ENCODE data around the gene DTX4.

Gene DTX4

GRCh38 chr11:59214141-59214893 is 42.4 kb downstream of the DTX4 start:
- intact Hi-C loops (cut with DNase I) = no loop called here
- DNase-seq = no peak

DNA sequence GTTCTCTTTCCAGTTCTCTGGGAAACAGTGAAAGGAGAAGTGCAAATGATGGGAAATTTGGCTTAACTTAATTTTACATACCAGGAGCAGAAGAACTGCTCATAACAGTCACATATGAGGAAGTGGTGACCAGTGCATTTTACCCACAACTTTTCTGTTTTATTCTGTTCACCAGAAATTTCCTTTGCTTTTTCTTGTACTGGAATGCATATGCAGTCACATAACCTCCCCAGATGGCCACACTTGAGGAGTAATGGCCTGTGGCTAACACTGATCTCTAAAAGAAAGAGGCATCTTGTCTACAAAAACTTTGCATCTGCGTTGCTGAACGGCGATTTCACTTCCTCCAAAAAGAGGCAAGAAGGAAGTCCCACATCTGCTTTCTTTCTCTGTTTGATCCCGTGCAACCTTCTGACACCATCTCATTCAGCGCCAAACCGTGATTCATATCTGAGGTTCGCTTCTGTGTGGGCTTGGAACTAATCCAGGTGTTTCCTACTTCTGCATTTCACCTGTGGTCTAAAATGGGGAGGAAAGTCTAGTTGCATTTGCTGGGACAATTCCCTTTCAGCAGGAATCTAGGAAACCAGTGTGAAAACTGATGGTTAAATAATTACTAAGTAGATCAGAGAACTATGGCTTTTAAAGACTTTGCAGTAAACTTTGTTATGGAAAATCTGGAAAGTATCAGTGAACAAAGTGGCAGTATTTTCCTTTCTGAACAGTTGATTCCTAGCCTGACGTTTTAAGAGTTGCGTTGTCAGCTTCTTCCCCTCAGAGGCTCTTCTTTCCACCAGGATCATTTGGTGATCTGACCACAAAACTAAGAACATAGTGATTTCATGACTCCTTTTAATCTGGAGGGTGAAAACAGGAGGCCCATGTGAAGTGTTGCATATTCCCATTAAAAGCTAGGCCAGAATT is 45.0 kb downstream of the DTX4 start:
- no peak for DNase-seq
- intact Hi-C loops (cut with DNase I) = no loop called here

DNA sequence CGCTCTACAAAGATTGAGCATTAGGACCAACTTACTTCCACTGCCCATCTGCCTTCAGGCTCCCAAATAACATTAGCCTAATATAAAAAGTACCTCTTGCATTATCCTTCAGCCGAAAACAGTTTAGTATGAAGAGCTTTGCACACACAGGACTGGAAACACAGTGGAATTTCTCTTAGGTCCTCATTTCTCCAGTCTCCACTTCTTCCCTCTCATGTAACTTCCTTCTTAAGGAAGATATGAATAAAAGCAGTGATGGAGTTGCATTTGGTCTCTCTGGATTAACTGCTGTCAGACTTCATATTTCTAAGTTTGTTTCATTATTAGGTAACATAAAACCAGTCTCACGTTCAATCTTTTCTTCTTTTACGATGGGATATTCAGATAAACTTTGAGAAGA is 46.4 kb downstream of the DTX4 start:
- DNase-seq = no peak
- intact Hi-C loops (cut with DNase I) = no loop called here

GRCh38 chr11:59218893-59219292 is 47.0 kb downstream of the DTX4 start:
- no peak for DNase-seq
- intact Hi-C loops (cut with DNase I) = no loop called here

DNA sequence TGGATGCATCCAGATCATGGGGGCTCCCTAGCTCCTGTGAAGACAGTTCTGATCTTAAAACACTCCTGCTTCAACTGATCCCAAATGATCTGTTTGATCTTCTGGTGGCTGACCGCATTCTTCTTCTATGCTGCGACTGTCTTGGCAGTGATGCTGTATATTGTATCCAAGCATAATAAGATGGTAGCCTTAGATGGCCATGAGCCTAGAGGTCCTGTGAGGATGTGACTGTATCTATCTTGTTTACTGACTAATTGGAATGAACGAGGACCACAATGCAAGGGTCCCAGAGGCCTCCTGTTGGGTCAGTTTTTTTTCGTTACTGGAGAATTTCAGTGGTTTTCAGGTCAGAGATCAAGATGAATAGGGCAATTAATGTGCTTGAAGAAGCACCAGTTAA is 47.9 kb downstream of the DTX4 start:
- no peak for DNase-seq
- intact Hi-C loops (cut with DNase I) = no loop called here

GRCh38 chr11:59221441-59221840 is 49.5 kb downstream of the DTX4 start:
- intact Hi-C loops (cut with DNase I) = no loop called here
- DNase-seq = no peak

DNA sequence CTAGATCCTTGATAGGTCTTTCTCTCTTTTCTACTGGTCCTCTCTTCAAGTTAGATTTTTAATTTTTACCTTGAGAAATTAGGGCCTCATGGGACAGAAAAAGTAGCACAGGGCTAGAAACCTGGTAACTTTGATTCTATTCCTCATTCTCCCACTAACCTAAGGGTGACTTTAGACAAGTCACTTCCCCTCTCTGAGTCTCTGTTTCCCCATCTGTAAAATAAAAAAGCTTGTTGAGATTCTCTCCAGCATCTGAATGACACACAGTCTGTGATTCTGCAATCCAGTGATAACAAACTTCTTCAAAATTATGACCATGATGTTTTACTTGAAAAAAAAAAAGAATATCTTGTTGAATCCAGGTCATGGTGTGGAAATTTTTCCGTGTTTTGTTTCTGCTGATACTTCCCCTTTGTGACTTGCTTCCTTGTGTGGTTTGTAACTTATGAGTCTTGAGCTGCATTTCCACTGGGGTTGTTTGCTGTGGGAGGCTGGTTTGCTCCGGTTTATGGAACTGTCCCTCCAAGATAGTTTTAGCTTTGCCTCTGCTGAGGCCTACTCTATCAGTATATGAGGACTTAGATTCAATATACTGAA is 50.6 kb downstream of the DTX4 start:
- DNase-seq = no peak
- intact Hi-C loops (cut with DNase I) = no loop called here

- intact Hi-C loops (cut with DNase I) = no loop called here
- DNase-seq = no peak
Measured at GRCh38 chr11:59223177-59223576, 51.2 kb downstream of the DTX4 start.

- no peak for DNase-seq
- intact Hi-C loops (cut with DNase I) = no loop called here
Measured at GRCh38 chr11:59223611-59224010, 51.7 kb downstream of the DTX4 start.

- DNase-seq = no peak
Measured at GRCh38 chr11:59224351-59224928, 52.5 kb downstream of the DTX4 start.

GRCh38 chr11:59225017-59225416 is 53.1 kb downstream of the DTX4 start:
- DNase-seq = no peak
- intact Hi-C loops (cut with DNase I) = no loop called here

More at GRCh38 chr11:59224351-59224928, 52.5 kb downstream of the DTX4 start:
- intact Hi-C loops (cut with DNase I) = no loop called here

DNA sequence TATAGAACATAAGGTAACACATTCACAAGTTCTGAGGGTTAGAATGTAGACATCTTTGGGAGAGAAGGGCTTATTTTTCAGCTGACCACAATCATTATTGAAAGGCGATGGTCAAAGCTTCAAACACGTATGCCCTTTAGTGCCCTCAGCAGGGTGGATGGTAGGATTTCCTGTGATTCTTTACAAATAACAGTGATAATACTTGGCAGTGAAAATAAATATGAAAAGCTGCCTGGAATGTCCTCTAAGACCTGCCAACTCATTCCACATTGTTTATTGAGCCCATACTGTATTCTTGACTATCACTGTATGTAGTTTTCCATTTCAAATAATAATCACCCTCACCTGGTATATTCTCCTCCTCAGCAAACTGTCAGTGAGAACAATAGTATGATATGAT is 54.5 kb downstream of the DTX4 start:
- no peak for DNase-seq
- intact Hi-C loops (cut with DNase I) = no loop called here

- DNase-seq = no peak
- intact Hi-C loops (cut with DNase I) = no loop called here
Measured at GRCh38 chr11:59240322-59240721, 68.4 kb downstream of the DTX4 start.

GRCh38 chr11:59243633-59244032 is 71.7 kb downstream of the DTX4 start:
- DNase-seq = no peak
- intact Hi-C loops (cut with DNase I) = no loop called here

DNA sequence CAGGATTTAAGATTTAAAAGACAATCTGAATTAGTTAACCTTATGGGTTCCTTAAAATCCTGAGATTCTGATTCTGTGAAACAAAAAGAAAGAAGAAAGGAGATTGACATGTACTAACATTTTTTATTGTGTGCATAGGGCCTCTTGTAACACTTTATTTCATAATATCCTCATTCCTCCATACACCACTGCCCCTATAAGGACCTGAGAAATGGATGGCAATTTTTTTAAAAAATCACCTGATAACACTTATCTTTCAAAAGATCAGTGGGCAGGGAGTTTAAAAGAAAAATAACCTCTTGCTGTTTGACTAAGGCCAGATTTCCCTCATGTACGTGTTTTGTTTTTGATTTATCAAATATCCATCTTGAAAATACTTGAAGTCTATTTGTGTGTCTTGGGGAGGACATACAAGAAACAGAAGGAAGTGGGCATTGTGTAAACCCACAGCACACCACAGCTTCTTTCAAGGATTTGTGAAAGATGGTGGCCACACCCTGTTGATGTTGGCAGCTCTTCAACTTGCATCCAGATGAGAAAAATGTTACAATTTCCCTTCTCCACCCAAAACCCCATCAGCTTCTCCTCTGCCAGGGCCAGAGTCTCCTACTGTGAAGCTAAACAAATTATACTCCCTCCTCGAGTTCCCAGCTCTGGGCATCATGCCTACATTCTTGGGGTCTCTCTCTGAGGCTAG is 75.7 kb downstream of the DTX4 start:
- no peak for DNase-seq
- intact Hi-C loops (cut with DNase I) = no loop called here

DNA sequence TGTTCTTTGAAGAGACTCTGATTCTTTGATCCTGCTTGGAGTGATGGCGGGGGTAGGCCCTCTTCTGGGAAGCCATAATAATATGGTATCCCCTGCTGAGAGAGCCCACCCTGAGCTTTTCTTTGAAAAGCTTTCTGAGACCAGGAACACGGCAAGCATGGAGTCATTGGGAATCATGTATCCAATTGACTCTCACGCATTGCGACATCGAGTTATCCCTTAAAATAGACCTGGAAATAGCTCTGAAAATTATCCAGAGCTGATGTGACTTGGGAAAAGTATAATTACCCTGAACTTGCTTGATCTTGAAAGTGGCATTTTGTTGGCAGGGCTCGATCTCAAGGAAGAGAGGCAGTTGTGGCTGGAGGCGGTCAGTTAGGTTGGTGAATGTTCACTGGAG is 77.6 kb downstream of the DTX4 start:
- no peak for DNase-seq
- intact Hi-C loops (cut with DNase I) = no loop called here

DNA sequence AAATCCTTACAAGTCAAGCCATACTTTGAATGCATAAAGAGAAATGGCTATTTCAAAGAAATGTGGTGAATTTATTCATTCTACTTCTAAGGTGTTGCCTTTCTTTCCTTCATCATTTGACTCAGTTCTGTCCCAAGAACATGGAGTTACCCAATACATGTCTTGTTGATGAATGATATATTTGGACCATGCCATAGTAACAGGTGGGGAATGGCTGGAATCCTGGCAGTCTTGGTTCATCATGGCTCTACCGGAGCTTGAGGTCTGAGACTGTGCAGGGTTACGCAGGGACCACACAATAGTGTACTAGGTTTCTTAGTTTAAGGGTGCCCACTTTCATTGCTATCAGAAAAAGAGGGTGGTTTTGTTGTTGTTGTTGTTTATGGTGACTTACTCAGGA is 81.1 kb downstream of the DTX4 start:
- intact Hi-C loops (cut with DNase I) = no loop called here
- no peak for DNase-seq

- no peak for DNase-seq
- intact Hi-C loops (cut with DNase I) = no loop called here
Measured at GRCh38 chr11:59254286-59254685, 82.4 kb downstream of the DTX4 start.

DNA sequence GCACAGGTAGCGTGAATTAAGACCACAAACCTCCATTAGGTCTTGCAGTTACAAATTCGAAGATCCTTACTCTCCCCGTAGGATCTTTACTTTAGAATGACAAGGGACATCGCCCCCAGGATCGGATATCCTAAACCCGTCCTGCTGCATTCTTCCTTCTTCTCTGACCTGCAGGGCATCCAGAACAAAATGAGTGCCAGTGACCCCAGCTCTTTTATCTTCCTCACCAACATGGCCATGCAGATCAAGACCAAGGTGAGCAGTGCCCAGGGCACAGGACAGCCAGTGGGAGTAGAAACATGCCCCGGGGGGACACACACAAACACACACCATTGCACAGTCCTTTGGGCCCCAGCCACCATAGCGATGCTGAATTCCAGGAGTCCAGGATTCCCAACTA is 83.3 kb downstream of the DTX4 start:
- no peak for DNase-seq
- intact Hi-C loops (cut with DNase I) = no loop called here

Measured in posterior cingulate gyrus (tissue), 11 donors.